ENCODE measurements around the gene PLIN1.

DNA sequence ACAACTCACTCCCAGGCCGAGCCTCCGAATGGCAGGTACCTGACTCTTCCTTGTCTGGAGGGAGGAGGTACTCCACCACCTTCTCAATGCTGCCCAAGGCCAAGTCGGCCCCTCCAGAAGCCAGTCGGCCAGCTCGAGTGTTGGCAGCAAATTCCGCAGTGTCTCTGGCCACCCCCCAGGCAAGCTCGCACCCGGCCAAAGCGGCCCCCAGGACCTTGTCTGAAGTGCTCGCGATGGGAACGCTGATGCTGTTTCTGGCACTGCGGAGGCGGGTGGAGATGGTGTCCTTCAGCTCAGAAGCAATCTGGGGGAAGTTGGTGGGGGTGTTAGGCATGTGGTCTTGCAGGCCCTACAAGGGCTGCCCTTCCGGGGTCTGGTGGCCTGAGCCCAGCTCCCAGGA lies 9.2 kb downstream of the PLIN1 start:
- TF ChIP-seq, protein P1, sequence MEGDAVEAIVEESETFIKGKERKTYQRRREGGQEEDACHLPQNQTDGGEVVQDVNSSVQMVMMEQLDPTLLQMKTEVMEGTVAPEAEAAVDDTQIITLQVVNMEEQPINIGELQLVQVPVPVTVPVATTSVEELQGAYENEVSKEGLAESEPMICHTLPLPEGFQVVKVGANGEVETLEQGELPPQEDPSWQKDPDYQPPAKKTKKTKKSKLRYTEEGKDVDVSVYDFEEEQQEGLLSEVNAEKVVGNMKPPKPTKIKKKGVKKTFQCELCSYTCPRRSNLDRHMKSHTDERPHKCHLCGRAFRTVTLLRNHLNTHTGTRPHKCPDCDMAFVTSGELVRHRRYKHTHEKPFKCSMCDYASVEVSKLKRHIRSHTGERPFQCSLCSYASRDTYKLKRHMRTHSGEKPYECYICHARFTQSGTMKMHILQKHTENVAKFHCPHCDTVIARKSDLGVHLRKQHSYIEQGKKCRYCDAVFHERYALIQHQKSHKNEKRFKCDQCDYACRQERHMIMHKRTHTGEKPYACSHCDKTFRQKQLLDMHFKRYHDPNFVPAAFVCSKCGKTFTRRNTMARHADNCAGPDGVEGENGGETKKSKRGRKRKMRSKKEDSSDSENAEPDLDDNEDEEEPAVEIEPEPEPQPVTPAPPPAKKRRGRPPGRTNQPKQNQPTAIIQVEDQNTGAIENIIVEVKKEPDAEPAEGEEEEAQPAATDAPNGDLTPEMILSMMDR (IDR thresholded peaks at IDR 0.05; ENCODE audit: extremely low read depth in 1 of 2, insufficient read depth in 1 of 2, low read depth in 1 of 2, low read length in 2 of 2): no peak
- no peak for TF ChIP-seq POLR2AphosphoS5 (IDR thresholded peaks at IDR 0.05; ENCODE audit: insufficient read depth, low read depth, low read length)

All from endothelial cell of umbilical vein (primary cell).